AG09319 (cell line): ENCODE measurements around the gene PPP2R5D.

Experiments used
- DNase-seq: peaks from one replicate; pipeline ENCODE4 v3.0.0-alpha.2; 2010; ENCODE audit warnings: low read depth; ENCODE audit errors: extremely low read depth
- CTCF ChIP-seq: IDR thresholded peaks from 2 replicates; pipeline ENCODE4 v1.5.1; 2011; ENCODE audit warnings: low read depth, mild to moderate bottlenecking, inconsistent platforms, low read length, moderate library complexity

PPP2R5D gene

GRCh38 chr6:43043310-43043709 is 58.9 kb downstream of the PPP2R5D start:
- no peak for DNase-seq
- no peak for TF ChIP-seq CTCF

- DNase-seq = no peak
- TF ChIP-seq CTCF = no peak
These were observed 61.1 kb downstream of the PPP2R5D start for GRCh38 chr6:43045371-43045930.

GRCh38 chr6:43047998-43048397 is 63.6 kb downstream of the PPP2R5D start:
- no peak for TF ChIP-seq CTCF
- no peak for DNase-seq

GRCh38 chr6:43050981-43051380 is 66.6 kb downstream of the PPP2R5D start:
- no peak for DNase-seq
- no peak for TF ChIP-seq CTCF

- TF ChIP-seq CTCF = no peak
- DNase-seq = no peak
These were observed 68.0 kb downstream of the PPP2R5D start for GRCh38 chr6:43052225-43052841.

GRCh38 chr6:43052842-43053544 is 68.6 kb downstream of the PPP2R5D start:
- DNase-seq = no peak
- no peak for TF ChIP-seq CTCF

- no peak for TF ChIP-seq CTCF
- peak; percentile 79 for DNase-seq
These were observed 69.3 kb downstream of the PPP2R5D start, which contains the start of gene CUL7 for GRCh38 chr6:43053545-43054205. Gene CUL7 (minus strand): TSS chr6:43053851. CDS start chr6:43052788, 1,063 bp downstream.
